Islet precursor cell (in vitro differentiated cells): ENCODE results near the gene NFS1.

Experiments
- DNase-seq: peaks from one replicate; pipeline ENCODE4 v3.0.0-alpha.2; 2018

Gene NFS1

DNA sequence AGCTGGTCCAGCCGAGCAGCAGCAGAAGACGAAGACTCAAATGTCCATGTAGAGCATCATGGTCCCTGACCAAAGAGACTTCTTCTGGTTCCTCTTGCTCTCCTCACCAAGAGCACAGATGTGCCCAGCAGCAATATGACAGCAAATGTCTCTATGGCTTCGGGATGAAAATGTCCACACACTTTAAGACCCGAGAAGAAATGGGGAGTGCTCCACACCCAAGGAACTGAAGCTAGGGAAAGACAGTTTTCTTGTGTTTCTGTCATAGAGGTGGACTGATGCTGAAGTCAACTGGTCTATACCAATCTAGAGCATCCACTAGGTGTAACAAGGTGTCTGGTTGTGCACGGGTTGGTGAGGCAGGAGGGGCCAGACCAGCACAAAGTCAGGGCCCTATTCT, 29.9 kb downstream of the NFS1 start:
- DNase-seq, result no peak

DNA sequence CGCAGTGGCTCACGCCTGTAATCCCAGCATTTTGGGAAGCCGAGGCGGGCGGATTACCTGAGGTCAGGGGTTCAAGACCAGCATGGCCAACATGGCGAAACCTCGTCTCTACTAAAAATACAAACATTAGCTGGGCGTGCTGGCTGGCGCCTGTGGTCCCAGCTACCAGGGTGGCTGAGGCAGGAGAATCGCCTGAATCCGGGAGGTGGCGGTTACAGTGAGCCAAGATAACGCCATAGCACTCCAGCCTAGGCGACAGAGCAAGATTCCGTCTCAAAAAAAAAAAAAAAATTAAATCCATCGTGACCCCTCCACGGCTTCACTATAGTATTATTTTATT, 33.2 kb downstream of the NFS1 start:
- DNase-seq, result no peak

DNA sequence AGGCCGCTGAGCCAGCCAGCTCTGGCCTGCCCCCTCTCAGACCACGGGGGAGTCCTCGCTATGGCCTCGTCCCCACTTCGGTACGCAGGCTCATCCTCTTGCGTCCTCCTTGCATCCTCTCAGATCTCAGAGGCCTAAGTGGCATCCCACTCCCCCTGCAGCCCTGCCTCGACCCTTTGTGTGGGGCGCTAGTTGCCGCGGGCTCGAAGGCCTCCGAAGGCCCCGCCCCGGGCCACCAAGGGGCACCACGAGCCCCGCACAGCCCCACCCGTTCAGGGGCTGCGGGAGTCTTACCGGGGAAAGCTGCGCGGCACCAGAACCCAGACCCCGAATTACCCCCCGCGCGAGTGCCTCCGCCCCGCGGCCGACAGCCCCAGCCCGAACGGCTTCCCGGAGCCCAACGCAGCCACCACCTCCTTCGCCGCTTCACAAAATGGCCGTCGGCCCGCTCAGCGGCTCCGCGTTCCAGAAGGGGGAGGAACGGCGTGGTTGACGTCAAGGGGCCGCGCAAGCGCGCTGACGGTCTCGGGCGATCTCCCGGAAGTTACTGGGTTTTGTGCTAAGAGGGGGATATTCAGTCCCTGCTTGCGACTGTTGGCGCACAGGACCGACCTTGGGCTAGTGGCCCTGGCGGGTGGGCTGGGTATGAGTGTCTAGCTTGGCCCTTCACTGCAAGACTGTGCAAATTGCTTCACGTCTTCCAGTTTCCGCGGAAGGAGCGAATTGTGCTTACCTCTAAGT, 34.5 kb downstream of the NFS1 start, which contains the start of the genes CPNE1 and RBM12:
TSS of gene CPNE1 (minus strand) at position 435 of the 741 bp plus-strand sequence. CDS start 31,977 bp downstream, outside the sequence.
TSS of gene RBM12 (minus strand) at position 435 of the 741 bp plus-strand sequence. CDS start 9,578 bp downstream, outside the sequence.
- DNase-seq, result peak; percentile 97

DNA sequence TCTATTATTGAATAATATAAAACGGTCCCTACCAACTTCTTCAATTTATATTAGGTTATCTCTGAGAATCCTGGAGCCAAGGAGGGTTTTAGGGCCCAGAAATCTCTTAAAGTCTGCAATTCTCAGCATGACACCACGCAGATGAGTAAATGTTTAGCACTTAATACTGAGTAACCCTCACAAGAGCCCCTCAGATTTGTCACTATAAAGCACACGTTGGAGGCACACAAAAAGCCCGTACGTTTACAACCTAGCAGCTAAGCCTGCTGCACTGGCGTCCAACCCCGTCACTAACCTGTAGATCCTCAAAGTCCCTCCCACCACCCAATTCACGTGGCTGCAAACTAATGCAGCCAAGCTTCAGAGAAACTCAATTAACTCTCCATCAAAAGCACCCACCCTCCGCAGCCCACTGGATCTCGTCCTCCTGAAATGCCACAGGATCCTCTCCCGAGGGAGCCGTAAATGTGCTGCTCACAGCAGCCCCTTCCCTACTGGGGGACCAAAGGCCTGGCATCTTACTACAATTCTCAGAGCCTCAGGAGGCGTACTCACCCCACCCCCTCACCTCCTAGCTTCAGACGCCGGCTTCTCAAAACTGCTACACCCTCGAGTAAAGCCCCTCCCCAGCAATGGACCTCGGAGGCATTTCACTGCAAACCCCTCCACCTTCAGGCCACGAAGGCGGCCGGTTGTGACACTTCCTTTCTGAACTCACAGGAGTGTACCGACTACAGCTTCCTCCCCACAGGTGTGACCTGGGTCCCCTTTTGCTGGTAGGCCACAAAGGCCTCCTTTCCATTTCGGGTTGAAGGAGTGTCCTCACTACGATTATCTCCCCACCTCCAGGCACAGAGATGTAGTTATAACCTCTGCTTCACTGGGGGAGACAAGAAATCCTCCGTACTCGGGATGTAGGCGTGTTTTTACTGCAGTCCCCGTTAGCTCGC, 35.4 kb downstream of the NFS1 start:
- peak; percentile 70 for DNase-seq

DNA sequence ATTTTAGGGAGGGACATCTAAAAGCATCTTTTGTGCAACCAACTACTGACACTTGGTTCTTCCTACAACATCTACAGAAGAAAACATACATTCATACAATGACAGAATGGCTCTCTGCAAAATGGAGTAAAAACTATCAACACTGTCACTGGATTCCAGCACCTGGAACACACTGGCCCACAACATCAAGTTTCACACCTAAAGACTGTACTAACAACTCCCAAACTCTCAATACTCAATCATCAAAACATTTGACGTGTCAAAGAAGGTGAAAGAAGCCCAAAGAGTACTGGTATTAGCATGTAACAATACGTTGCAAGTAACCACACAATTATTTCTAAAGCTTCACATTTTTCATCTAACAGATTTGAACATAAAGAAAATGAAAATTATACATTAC, 36.6 kb downstream of the NFS1 start:
- DNase-seq, result no peak

DNA sequence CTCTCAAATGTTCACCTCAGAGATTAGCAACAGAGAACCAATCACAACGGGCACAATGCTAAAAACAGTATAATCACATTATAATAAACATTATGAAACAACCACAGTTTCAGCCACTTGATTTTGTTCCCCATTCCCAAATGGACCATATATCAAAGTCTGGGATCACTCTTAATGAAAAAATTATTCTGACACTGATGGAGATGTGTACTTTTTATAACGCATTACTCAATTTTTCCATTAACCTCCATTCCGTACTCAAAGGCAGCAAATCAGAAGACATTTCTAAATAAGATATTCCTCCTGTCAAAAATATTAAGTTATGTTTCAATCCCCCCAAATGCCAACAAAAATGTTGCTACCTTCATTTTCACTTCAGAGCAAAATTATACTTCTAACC, 37.2 kb downstream of the NFS1 start:
- no peak for DNase-seq

DNA sequence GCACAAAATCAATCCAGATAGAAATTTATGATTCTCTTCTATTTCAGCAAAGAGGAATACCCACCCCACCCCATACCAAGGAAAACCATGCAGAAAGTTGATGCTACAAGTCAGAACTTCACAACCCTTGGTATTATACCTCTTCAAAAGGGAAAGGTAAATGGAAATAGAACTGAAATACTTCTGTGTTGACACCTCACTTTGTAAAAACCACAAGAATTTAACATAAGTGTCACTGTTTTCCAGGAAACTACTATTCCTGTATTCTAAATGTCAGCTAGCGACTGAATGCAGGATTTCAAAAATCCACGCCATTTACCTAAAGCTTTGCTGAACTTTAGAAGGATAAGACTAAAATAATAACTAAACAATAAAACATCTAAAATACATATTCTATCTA, 38.1 kb downstream of the NFS1 start:
- DNase-seq, result no peak

DNA sequence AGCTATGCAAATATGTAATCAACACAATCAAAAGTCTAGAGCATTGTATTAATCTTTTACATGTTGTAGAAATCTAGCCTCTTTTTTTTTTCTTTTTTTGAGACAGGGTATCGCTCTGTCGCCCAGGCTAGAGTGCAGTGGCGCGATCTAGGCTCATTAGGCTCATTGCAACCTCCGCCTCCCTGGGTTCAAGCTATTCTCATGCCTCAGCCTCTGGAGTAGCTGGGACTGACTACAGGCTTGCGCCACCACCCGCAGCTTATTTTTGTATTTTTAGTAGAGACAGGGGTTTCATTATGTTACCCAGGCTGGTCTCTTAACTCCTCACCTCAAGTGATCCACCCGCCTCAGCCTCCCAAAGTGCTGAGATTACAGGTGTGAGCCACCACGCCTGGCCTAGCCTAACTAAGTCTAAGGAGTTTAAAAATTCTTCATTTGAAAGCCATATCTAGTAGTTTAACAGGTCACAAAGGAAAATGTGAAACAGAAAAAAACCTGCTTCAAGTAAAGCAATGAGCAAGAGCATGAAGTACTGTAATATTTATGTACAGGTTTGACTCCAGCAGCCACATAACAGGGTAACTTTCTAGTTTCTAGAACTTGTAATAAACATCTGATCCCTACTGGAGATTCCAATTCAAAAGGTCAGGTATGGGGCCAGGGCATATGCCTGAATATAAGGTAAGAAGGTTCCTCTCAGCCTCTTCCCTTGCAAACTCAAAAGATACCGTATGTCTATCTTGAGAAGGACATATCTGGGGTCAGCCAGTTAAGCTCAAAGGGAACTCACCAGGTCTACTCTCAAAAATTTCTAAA, 38.8 kb downstream of the NFS1 start:
- no peak for DNase-seq

DNA sequence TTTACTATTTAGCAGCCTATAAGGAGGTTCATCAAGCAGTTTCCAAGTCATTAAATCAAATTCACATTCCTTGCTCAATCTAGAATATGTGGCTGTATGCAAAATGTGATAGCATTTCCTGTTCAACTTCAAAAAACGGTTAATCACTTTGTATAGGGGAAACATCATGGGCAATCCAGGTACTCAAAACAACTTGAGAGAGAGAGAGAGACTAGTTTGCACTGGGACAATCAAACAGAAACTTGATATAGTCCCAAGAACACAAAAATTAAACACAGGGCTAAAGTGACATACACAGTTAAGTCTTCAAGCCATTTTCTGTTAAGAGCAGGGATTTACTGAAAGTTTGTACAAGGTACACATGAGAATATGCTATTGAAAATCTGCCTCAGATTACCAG, 41.9 kb downstream of the NFS1 start:
- DNase-seq, result no peak

DNA sequence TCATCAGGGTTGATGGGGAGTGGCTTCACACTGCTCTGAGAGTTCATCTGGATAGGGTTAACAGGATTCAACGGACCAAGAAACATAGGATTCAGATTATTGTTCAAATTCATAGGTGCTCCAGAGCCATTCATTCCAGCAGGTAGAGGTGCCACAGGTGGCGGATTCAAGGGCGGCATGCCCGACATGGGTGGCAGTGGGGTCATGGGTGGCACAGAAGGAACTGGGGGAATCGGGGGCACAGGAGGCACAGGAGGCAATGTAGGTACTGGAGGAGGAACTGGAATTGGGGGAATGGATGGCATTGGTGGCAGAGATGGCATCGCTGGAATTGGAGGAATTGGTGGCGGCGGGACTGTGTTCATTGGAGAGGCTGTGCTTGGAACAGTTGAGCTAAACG, 44.7 kb downstream of the NFS1 start:
- no peak for DNase-seq

DNA sequence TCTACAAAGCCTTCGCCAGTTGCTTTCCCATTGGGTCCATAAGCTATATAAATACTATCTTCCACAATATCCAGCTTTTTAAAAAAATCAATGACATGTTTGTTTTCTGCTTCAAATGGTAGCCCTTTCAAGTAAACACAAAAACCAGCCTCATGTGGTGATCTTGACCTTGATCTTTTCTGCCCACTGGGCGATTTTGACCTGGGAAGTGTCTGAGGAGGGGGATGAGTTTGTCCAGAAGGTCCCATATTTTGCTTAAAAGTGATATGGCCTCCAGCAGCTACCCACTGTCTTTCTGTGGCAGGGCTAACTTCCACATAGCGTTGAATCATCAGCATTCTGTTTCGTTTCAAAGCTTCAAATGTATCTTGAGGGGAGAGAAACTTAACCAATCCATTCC, 45.3 kb downstream of the NFS1 start:
- no peak for DNase-seq

DNA sequence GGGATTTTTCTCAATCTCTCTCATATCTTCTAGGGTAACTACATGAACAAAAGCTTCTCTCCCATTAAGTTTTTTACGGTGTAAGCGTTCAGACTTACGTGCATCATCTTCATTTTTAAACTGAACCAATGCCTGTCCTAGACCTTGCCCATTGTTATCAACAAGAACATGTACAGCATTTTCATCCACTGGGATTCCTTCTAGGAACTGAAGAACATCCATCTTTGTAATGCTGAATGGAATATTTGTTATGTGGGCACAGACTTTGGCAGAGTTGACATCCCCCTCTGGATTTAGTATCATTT, 45.8 kb downstream of the NFS1 start:
- DNase-seq, result no peak

DNA sequence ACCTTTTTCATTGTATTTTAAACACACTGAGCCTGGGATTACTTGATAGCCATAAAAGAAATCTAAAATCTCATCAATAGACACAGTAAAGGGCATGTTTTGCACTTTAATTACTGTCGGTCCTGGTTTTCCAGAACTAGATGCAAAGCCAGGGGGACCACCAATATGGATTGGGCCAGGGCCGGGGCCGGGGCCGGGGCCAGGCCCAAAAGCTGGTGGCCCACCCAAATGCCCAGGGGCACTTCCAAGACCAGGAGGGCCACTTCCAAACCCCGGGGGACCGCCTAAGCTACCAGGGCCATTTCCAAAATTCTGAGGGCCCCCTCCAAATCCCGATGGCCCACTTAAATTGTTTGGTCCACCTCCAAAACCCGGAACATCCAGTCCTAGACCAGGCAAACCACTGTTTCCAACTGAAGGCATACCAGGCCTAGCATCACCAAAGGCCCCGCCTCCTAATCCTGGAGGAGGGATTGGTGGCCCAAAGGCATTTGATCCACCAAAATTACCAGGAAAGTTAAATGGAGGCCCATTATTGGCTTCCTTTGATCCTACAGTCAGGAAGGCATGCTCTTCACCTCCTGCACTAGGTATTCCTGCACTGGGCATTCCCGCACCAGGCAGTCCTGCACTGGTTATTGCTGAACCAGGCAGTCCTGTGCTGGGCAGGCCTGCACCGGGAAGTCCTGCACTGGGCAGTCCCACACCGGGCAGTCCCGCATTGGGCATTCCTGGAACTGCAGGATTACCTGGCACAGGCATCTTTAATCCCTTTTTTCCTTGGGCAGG, 46.3 kb downstream of the NFS1 start:
- no peak for DNase-seq

DNA sequence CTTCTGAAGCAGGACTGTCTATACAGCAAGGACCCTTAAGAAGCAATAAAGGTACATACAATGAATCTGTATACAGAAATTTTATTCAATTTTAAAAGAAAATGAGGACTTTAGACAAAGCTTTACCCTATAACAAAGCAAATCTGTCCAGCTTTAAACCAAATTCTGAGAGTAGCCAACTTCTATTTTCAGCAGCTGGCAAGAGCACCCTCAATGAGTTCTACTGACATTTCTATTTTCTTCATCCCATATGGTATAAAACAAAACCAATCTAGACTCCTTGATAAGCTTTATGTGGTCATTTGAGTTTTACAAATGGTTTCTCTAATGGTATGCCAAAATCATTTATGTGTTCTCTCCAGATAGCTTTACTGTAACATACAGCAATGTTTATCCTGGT, 47.2 kb downstream of the NFS1 start:
- DNase-seq, result no peak

DNA sequence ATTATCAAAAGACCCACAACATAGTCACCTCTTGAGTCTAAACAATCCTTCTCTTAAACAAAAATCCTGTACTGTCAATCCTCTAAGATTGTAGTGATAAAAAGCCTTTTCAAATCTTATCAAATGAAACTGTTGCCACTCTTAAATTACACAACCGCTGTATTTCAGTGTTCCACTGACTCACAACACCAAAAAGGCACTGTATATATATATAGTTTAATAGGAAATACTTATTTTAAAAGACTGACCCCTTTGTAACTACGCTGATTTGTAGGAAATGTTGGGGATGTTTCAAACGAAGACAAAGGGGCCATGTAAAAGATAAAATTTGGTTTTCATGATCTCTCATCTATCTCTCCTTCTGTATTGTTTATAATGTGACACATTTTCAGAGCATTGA, 48.5 kb downstream of the NFS1 start:
- DNase-seq, result no peak

DNA sequence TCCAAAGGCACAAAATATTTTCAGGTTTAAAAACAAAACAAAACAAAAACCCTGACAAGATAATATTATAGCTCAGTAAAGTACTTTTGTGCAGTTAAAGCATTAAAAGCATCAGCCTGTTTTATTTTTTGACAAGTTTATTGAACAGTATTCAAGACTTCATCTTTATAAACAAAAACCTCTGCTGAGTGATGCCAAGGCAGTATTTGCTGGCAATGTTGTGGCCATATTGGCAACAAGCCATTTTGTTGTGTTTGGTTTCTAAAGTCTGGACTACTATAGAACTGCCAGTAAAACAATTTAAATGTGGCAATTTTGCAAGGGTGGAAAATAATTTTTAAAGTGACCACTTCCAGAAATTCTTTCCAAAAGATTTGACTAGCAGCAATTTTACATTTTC, 50.3 kb downstream of the NFS1 start:
- no peak for DNase-seq

DNA sequence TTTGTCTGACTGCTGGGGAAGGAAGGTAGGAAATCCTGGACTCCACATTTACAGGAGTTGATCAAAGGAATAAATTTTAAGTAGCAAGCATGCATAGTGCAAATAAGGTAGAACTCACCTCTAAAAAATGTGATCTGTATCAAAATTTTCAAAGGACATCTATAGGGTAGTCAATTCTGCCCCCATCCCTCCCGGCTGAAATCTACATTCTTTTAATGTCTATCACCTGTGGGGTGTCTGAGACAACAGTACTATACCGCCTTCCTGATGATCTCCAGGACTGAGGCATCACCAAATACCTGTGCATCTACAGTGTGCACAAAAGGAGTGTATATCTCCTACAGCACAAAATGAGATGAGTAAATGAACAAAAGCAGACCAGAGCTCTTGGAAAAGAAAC, 54.3 kb downstream of the NFS1 start:
- no peak for DNase-seq

DNA sequence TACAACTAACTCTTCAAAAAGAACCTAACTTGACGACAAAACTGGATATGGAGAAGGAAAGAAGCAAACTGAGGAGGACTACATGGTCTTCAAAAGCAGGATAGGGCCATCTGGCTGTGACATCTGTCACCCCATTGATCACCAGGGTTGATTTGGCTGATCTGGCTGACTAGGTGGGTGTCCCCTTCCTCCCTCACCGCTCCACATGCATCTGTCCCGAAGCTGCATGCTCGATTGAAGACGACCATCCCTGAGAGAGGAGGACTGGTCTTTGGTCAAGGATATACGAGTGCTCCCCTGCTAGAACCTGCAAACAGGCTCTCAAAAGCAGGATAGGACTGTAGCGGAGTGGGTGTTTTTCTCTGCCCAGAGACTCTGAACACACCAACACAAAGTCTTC, 56.1 kb downstream of the NFS1 start:
- DNase-seq, result no peak

DNA sequence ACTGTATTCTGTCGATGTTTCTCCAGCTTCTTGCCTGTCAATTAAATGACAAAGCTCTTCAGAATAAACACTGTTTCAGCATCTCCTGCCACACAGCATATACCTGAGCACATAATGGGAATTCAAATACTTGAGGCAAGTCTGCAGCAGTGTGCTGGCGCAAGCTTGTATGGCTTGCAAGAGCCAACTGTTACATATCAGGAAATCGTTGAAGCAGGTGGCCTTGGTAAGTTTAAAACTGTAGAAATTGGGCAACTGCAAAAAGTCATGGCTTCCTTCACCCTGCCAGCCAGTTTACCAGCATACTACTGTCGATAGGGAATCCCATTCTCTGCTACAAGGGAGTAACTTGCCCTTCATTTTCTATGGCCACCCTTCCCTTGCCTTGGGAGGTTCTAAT, 57.4 kb downstream of the NFS1 start:
- DNase-seq, result no peak

DNA sequence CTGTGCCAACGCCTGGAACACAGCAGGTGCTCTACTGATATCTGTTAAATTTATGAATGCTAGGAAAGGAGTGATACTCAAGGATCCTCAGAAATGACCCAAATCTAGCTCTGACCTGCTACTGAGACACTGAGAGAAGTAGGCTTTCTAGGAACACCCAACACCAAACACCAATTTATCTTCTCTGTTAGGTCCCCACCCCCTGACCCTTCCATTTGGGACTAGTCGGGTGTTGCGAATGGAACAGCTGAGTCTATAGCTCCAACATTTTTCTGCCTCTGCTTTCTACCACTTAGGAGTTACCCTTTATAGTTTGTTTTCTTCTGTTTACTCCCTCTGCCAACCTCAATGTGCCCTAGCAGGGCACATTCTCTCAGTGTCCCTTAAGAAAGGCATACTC, 58.4 kb downstream of the NFS1 start:
- no peak for DNase-seq

DNA sequence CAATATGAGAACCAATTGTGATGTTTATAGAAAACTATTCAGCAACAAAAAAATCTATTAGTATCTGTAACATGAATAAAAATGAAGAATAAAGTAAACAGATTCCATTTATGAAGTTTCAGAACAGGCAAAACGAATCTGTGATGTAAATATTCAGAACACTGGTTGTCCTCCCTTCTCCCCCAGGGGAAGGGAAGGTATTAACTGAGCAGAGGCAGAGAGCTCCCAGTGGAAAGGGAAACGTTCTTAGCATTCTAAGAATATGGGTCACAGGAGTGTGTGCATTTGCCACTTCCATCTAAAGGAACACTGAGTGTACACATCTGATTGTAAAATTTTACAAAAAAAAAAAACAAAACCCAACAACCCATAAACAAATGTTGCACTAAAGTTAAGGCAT, 60.4 kb downstream of the NFS1 start:
- no peak for DNase-seq

DNA sequence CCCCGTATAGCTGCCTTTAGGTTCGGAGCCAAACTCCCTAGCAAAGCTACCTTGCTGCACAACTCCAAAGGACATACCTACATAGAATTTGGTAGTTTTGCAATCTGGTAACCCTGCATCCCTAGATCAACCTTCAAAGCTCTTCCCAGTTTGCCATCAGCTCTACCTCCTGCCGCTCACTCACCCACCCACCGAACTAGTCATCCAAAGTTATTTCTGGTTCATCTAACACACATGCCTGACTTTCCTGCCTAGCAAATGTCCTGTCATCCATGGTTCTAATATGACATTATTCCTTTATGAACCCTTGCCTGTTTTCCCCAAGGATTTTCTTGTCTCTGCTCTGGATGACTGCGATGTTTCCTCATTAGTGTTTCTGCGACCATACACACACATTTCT, 61.9 kb downstream of the NFS1 start:
- DNase-seq, result no peak

DNA sequence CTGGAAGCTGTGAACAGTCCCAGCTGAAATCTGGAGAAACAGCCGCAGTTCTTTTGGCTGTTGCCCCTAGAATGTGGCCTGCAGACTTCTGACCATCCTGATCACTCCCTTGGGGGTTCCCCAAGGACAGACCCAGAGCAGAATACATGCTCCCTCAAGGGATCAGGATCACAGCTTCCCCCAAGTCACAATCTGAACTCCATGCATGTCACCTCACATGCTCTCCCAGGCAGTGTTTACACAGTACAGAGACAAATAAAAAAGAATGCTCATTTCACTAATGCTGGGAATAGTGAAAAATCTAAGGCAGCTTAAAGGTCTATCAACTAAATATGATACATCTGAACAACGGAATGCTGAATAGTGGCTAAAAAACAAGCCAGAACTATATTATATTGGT, 63.1 kb downstream of the NFS1 start:
- DNase-seq, result no peak
